A549 (cell line): Measurements from ENCODE around the gene SFXN1. TPM values are rescaled to one million over a fixed set of nuclear protein-coding genes. Genes with fewer than 3 reads are reported as not detected.

Source experiments
- ATAC-seq, 2 experiments: fragments of 200-7000 bp in 1 of 2; fragments of >200 bp in 1 of 2; cut with Nextera tagmentation in 1 of 2; cut with Tn5 transposase in 1 of 2; 3 replicates each; pipeline versions ENCODE4 v1.8.0 to v1.9.1; 2018 to 2020; ENCODE audit warnings: mild to moderate bottlenecking in 1 of 2, moderate library complexity in 1 of 2
- CTCF ChIA-PET: fragments of 300-600 bp; sonication (Branson Sonifier 250); formaldehyde crosslinking; extraction: SDS; loops from one replicate; lab custom pipeline; 2021; ENCODE audit warnings: antibody characterized with exemption, inconsistent platforms; lab: Yijun Ruan, JAX
- POLR2A ChIA-PET: fragments of 350-600 bp; formaldehyde crosslinking; extraction: SDS; loops from one replicate; lab custom pipeline; 2021; ENCODE audit warnings: antibody characterized with exemption, inconsistent platforms; lab: Yijun Ruan, JAX
- DNase-seq, 2 experiments: peaks; one replicate each; pipeline versions ENCODE4 v3.0.0 to v3.0.0-alpha.2; 2011 to 2016; ENCODE audit warnings: low read depth in 1 of 2, low spot score in 1 of 2
- FAIRE-seq: peaks from 2 replicates; lab custom pipeline; 2011; peaks lifted over from hg19 to GRCh38; lab: Jason Lieb, UNC
- H3K27ac ChIP-seq, 2 experiments: fragments of >200 bp; sonication (Bioruptor Twin); formaldehyde crosslinking; 3 replicates each; pipeline ENCODE4 v1.5.1; 2016 to 2017
- H3K4me1 ChIP-seq: fragments of >200 bp; sonication (Bioruptor Twin); formaldehyde crosslinking; 3 replicates; pipeline ENCODE4 v1.6.1; 2016
- H3K4me2 ChIP-seq: fragments of >200 bp; sonication (Bioruptor Twin); formaldehyde crosslinking; 3 replicates; pipeline ENCODE4 v1.6.1; 2016
- H3K4me3 ChIP-seq: fragments of >200 bp; sonication (Bioruptor Twin); formaldehyde crosslinking; 3 replicates; pipeline ENCODE4 v1.5.1; 2016
- H3K9me3 ChIP-seq: fragments of >200 bp; sonication (Bioruptor Twin); formaldehyde crosslinking; 3 replicates; pipeline ENCODE4 v1.6.1; 2016
- CBX2 ChIP-seq: fragments of 200-600 bp; sonication (generic); IDR thresholded peaks from 2 replicates; pipeline ENCODE4 v1.6.1; 2016; ENCODE audit warnings: low read depth, mild to moderate bottlenecking, borderline replicate concordance
- E2F6 ChIP-seq: IDR thresholded peaks from 2 replicates; pipeline ENCODE4 v1.6.1; 2012; ENCODE audit warnings: low read depth, borderline replicate concordance
- EHMT2 ChIP-seq: fragments of 200-600 bp; sonication (generic); IDR thresholded peaks from 2 replicates; pipeline ENCODE4 v1.6.1; 2016; ENCODE audit warnings: antibody characterized with exemption, low read depth, mild to moderate bottlenecking, moderate library complexity
- FOSL2 ChIP-seq, 2 experiments: fragments of 450-650 bp in 1 of 2; fragments of >200 bp in 1 of 2; sonication (Bioruptor Twin) in 1 of 2; formaldehyde crosslinking; IDR thresholded peaks; 2 replicates each; pipeline versions ENCODE4 v1.5.0 to v1.6.1; 2016 to 2020; ENCODE audit warnings: mild to moderate bottlenecking in 1 of 2, moderate library complexity in 1 of 2
- GATA3 ChIP-seq: IDR thresholded peaks from 2 replicates; pipeline ENCODE4 v1.6.1; 2012; ENCODE audit warnings: borderline replicate concordance
- HOXB13 ChIP-seq: fragments of 250-450 bp; sonication (Bioruptor Pico); IDR thresholded peaks from 2 replicates; pipeline ENCODE4 v1.5.0; 2020; ENCODE audit warnings: low read depth, mild to moderate bottlenecking, moderate library complexity
- KDM1A ChIP-seq: fragments of 200-600 bp; sonication (generic); IDR thresholded peaks from 2 replicates; pipeline ENCODE4 v1.6.1; 2016; ENCODE audit warnings: low read depth, mild to moderate bottlenecking
- MAX ChIP-seq: IDR thresholded peaks from 2 replicates; pipeline ENCODE4 v1.6.1; 2012
- MAZ ChIP-seq: fragments of 150-350 bp; IDR thresholded peaks from 2 replicates; pipeline ENCODE4 v1.6.1; 2014; ENCODE audit warnings: antibody characterized with exemption, low read depth, low read length, borderline replicate concordance
- RAD21 ChIP-seq, 2 experiments: fragments of >200 bp in 1 of 2; sonication (Bioruptor Twin) in 1 of 2; formaldehyde crosslinking in 1 of 2; IDR thresholded peaks in 1 of 2; conservative IDR thresholded peaks in 1 of 2; 2 replicates in 1 of 2; 3 replicates in 1 of 2; pipeline ENCODE4 v1.6.1; 2012 to 2018; ENCODE audit warnings: inconsistent platforms in 1 of 2
- RNF2 ChIP-seq: fragments of 200-600 bp; sonication (generic); IDR thresholded peaks from 2 replicates; pipeline ENCODE4 v1.6.1; 2016; ENCODE audit warnings: low read depth, mild to moderate bottlenecking, antibody characterized with exemption, moderate library complexity, borderline replicate concordance
- SMC3 ChIP-seq: fragments of >200 bp; sonication (Bioruptor Twin); formaldehyde crosslinking; IDR thresholded peaks from 3 replicates; pipeline ENCODE4 v1.6.1; 2018; ENCODE audit warnings: inconsistent platforms
- SREBF2 ChIP-seq: fragments of 450-650 bp; IDR thresholded peaks from 2 replicates; pipeline ENCODE4 v1.6.1; 2014; ENCODE audit warnings: mild to moderate bottlenecking, moderate library complexity
- TFCP2L1 ChIP-seq: fragments of 250-450 bp; sonication (Bioruptor Pico); IDR thresholded peaks from 2 replicates; pipeline ENCODE4 v1.5.0; 2021; ENCODE audit warnings: mild to moderate bottlenecking
- ZFP36 ChIP-seq: fragments of 450-650 bp; IDR thresholded peaks from 2 replicates; pipeline ENCODE4 v1.6.1; 2014; ENCODE audit warnings: borderline replicate concordance; ENCODE audit not compliant: partially characterized antibody
- ZNF302 ChIP-seq: fragments of 250-450 bp; sonication (Bioruptor Pico); IDR thresholded peaks from 2 replicates; pipeline ENCODE4 v1.9.0; 2021; ENCODE audit warnings: inconsistent platforms, mild to moderate bottlenecking, moderate library complexity
- WGBS: methylation state at CpG from one replicate; pipeline ENCODE4 v1.1.6; 2017; ENCODE audit errors: missing lambda C conversion rate; 5-methylcytosine and 5-hydroxymethylcytosine counted together
- polyA plus RNA-seq, 4 experiments: library from polyadenylated mRNA; depleted of rRNA in 3 of 4; stranded (reverse); fragments of >200 nt; fragmentation: RNase III in 1 of 4; extraction: RNeasy Plus Mini Kit Qiagen cat#74134 plus additional on column Dnase treatment in 1 of 4; gene quantifications; 2 replicates in 3 of 4; 3 replicates in 1 of 4; pipeline ENCODE4 v1.2.3, GENCODE V29; 2011 to 2017
- TF ChIP-seq, protein P1 (sequence below): fragments of >200 bp; sonication (Bioruptor Twin); formaldehyde crosslinking; IDR thresholded peaks from 3 replicates; pipeline ENCODE4 v1.5.1; 2016
- TF ChIP-seq, protein P2 (sequence below): fragments of 200-600 bp; sonication (generic); IDR thresholded peaks from 2 replicates; pipeline ENCODE4 v1.6.1; 2016; ENCODE audit warnings: antibody characterized with exemption, mild to moderate bottlenecking, moderate library complexity

SFXN1 gene
- polyA plus RNA-seq, 2 of the 4 experiments (the other 2 are of a cell fraction), result 79.6 to 190 TPM

GRCh38 chr5:175468892-175469291, 9.5 kb upstream of the SFXN1 start (continued):
- TF ChIP-seq CBX2 (no peak), SMC3 (no peak)

- H3K27ac ChIP-seq, result no peak overlapping the region
- CTCF ChIA-PET, result interaction anchor here (0.7 to 1.6 kb wide), 5 partner anchors 8 to 518 kb away, joined by 3 to 5 read pairs (median 3); no protein-coding TSS in a partner anchor
- no peak for ATAC-seq
- no peak for TF ChIP-seq TFCP2L1 (CRISPR knock-in tag)
- TF ChIP-seq, protein P1, sequence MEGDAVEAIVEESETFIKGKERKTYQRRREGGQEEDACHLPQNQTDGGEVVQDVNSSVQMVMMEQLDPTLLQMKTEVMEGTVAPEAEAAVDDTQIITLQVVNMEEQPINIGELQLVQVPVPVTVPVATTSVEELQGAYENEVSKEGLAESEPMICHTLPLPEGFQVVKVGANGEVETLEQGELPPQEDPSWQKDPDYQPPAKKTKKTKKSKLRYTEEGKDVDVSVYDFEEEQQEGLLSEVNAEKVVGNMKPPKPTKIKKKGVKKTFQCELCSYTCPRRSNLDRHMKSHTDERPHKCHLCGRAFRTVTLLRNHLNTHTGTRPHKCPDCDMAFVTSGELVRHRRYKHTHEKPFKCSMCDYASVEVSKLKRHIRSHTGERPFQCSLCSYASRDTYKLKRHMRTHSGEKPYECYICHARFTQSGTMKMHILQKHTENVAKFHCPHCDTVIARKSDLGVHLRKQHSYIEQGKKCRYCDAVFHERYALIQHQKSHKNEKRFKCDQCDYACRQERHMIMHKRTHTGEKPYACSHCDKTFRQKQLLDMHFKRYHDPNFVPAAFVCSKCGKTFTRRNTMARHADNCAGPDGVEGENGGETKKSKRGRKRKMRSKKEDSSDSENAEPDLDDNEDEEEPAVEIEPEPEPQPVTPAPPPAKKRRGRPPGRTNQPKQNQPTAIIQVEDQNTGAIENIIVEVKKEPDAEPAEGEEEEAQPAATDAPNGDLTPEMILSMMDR, result no peak
- TF ChIP-seq, all 56 proteins: peak for 0
- no peaks in the 10 kb centered on the region for H3K9me3 ChIP-seq
- POLR2A ChIA-PET, result no interaction called here
- no peak for DNase-seq
- H3K4me3 ChIP-seq, result no peak overlapping the region
- H3K4me2 ChIP-seq, result no peak overlapping the region
- 51% methylated on average over 3 of the region's 3 CpGs for WGBS
- H3K4me1 ChIP-seq, result peaks cover 9% of the 10 kb centered on the region; the same call in 2 of the 3 replicates
- FAIRE-seq, result no peak
Measured at GRCh38 chr5:175469916-175470315, 8.4 kb upstream of the SFXN1 start.

DNA sequence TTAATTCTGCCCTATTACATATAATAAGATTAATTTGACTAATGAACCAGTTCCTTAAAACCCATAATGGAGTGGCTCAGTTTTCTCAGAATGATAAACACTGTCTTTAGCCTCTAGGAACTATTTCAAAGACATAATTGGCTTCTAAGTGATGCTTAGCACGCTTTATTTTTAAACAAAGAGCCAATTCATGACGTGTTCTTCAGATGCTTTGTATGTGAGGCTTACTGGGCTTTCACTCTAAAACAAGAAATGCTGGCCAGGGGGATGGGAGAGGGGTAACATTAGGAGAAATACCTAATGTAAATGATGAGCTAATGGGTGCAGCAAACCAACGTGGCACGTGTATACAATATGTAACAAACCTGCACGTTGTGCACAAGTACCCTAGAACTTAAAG, 7.6 kb upstream of the SFXN1 start:
- ATAC-seq (no peak), DNase-seq (no peak), FAIRE-seq (no peak)
- Histone ChIP-seq H3K4me2 (no peak overlapping the region), H3K4me1 (peaks cover 16% of the 10 kb centered on the region; the same call in 2 of the 3 replicates)
- WGBS, result 44% methylated on average over 5 of the region's 5 CpGs
- POLR2A ChIA-PET, result no interaction called here
- TF ChIP-seq SREBF2 (no peak), HOXB13 (no peak), MAX (no peak), E2F6 (no peak), KDM1A (no peak), ZNF302 (CRISPR knock-in tag) (no peak), ZFP36 (no peak), RNF2 (no peak), MAZ (no peak), EHMT2 (no peak), FOSL2 (IDR thresholded peaks at IDR 0.05) (no peak), FOSL2 (CRISPR knock-in tag; IDR thresholded peaks at IDR 0.05) (no peak), GATA3 (no peak), RAD21 (conservative IDR thresholded peaks at IDR 0.05 in 1 of 2, IDR thresholded peaks at IDR 0.05 in 1 of 2) (no peak)
- TF ChIP-seq, protein P2, sequence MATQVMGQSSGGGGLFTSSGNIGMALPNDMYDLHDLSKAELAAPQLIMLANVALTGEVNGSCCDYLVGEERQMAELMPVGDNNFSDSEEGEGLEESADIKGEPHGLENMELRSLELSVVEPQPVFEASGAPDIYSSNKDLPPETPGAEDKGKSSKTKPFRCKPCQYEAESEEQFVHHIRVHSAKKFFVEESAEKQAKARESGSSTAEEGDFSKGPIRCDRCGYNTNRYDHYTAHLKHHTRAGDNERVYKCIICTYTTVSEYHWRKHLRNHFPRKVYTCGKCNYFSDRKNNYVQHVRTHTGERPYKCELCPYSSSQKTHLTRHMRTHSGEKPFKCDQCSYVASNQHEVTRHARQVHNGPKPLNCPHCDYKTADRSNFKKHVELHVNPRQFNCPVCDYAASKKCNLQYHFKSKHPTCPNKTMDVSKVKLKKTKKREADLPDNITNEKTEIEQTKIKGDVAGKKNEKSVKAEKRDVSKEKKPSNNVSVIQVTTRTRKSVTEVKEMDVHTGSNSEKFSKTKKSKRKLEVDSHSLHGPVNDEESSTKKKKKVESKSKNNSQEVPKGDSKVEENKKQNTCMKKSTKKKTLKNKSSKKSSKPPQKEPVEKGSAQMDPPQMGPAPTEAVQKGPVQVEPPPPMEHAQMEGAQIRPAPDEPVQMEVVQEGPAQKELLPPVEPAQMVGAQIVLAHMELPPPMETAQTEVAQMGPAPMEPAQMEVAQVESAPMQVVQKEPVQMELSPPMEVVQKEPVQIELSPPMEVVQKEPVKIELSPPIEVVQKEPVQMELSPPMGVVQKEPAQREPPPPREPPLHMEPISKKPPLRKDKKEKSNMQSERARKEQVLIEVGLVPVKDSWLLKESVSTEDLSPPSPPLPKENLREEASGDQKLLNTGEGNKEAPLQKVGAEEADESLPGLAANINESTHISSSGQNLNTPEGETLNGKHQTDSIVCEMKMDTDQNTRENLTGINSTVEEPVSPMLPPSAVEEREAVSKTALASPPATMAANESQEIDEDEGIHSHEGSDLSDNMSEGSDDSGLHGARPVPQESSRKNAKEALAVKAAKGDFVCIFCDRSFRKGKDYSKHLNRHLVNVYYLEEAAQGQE, result no peak
- TF ChIP-seq, protein P1, result no peak
- TF ChIP-seq, all 56 proteins: peak for 0
- Histone ChIP-seq H3K4me3 (no peak overlapping the region), H3K9me3 (no peaks in the 10 kb centered on the region), H3K27ac (no peak overlapping the region)
- CTCF ChIA-PET, result interaction anchor here (0.6 to 1.5 kb wide), 2 partner anchors 9 to 1425 kb away, joined by 3 to 4 read pairs; partner anchors contain the start of gene NSG2
